Bronchial epithelial cell (primary cell): Measurements from ENCODE around the gene SEMA3C. TPM values are rescaled to one million over a fixed set of nuclear protein-coding genes. Genes with fewer than 3 reads are reported as not detected.

Experiments
- DNase-seq: peaks from one replicate; pipeline ENCODE4 v3.0.0-alpha.2; 2010; ENCODE audit warnings: low read depth
- FAIRE-seq: peaks from 2 replicates; lab custom pipeline; 2011; peaks lifted over from hg19 to GRCh38; lab: Jason Lieb, UNC
- H3K27me3 ChIP-seq: 2 replicates; pipeline ENCODE4 v1.5.1; 2011; ENCODE audit warnings: low read length; ENCODE audit not compliant: control insufficient read depth, insufficient read depth
- H3K36me3 ChIP-seq: 2 replicates; pipeline ENCODE4 v1.5.1; 2011; ENCODE audit warnings: low read length; ENCODE audit not compliant: control insufficient read depth, insufficient read depth
- H3K4me3 ChIP-seq: 2 replicates; pipeline ENCODE4 v1.5.1; 2011; ENCODE audit warnings: mild to moderate bottlenecking, low read depth, low read length, control low read depth
- CTCF ChIP-seq: IDR thresholded peaks from 2 replicates; pipeline ENCODE4 v1.5.1; 2011; ENCODE audit warnings: mild to moderate bottlenecking, moderate library complexity, low read length, control low read depth, inconsistent platforms; ENCODE audit not compliant: insufficient read depth, severe bottlenecking
- total RNA-seq: library from RNA; depleted of rRNA; stranded (reverse); fragments of >200 nt; gene quantifications from 2 replicates; pipeline ENCODE4 v1.2.1, GENCODE V29; 2014

SEMA3C gene
- total RNA-seq, 1 donor from 2014 or later: 178 TPM

GRCh38 chr7:80768756-80769155 lies 150.1 kb downstream of the SEMA3C start:
- FAIRE-seq (no peak), DNase-seq (no peak)
- Histone ChIP-seq H3K4me3 (no peak overlapping the region), H3K27me3 (no peaks in the 10 kb centered on the region), H3K36me3 (peaks cover 11% of the 10 kb centered on the region)
- TF ChIP-seq CTCF: no peak

- H3K4me3 ChIP-seq: no peak overlapping the region
- no peaks in the 10 kb centered on the region for H3K27me3 ChIP-seq
- peaks cover 8% of the 10 kb centered on the region for H3K36me3 ChIP-seq
- DNase-seq (no peak), FAIRE-seq (no peak)
- no peak for TF ChIP-seq CTCF
Observed at GRCh38 chr7:80767654-80768053, 151.2 kb downstream of the SEMA3C start.

GRCh38 chr7:80766724-80767123 lies 152.1 kb downstream of the SEMA3C start:
- peaks cover 8% of the 10 kb centered on the region for H3K36me3 ChIP-seq
- DNase-seq (no peak), FAIRE-seq (no peak)
- no peak for TF ChIP-seq CTCF
- no peak overlapping the region for H3K4me3 ChIP-seq
- H3K27me3 ChIP-seq: no peaks in the 10 kb centered on the region

GRCh38 chr7:80764132-80764531 lies 154.7 kb downstream of the SEMA3C start:
- peaks cover 8% of the 10 kb centered on the region for H3K36me3 ChIP-seq

GRCh38 chr7:80763704-80764103 lies 155.1 kb downstream of the SEMA3C start:
- DNase-seq: no peak

More at GRCh38 chr7:80764132-80764531, 154.7 kb downstream of the SEMA3C start:
- no peak overlapping the region for H3K4me3 ChIP-seq
- FAIRE-seq (no peak), DNase-seq (no peak)
- no peak for TF ChIP-seq CTCF
- H3K27me3 ChIP-seq: no peaks in the 10 kb centered on the region

More at GRCh38 chr7:80763704-80764103, 155.1 kb downstream of the SEMA3C start:
- Histone ChIP-seq H3K36me3 (peaks cover 8% of the 10 kb centered on the region), H3K27me3 (no peaks in the 10 kb centered on the region), H3K4me3 (no peak overlapping the region)
- no peak for TF ChIP-seq CTCF
- no peak for FAIRE-seq
